ENCODE data around the gene CEP135. TPM values are rescaled to one million over a fixed set of nuclear protein-coding genes. Genes with fewer than 3 reads are reported as not detected.

CEP135 gene
- total RNA-seq, 4 donors from 2014 or later, result 6.3 to 28.1 (median 9.3) TPM

DNA sequence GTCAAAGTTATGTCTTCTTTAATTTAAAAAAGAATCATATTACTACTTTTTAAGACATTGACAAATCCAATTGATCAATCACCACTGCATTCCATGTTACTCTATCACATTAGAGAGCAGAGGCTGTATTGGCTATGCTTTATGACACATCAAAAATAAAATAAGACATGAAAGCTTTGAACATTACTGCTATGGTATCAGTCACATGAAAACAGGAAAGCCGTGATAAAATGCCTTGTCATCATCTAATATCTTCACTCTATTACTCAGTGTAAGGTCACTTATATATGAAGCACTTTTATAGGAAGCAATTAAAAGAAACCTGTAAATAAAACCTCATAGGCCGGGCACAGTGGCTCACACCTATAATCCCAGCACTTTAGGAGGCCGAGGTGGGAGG lies 27.7 kb upstream of the CEP135 start:
- Histone ChIP-seq H3K4me3 (no peak overlapping the region), H3K36me3 (no peaks in the 10 kb centered on the region), H3K9me3 (no peaks in the 10 kb centered on the region), H3K27ac (no peak overlapping the region), H3K4me1 (no peaks in the 10 kb centered on the region), H3K27me3 (no peaks in the 10 kb centered on the region)
- no peak for DNase-seq
- no peak for TF ChIP-seq POLR2A (IDR thresholded peaks at IDR 0.05)
- TF ChIP-seq, protein P1, sequence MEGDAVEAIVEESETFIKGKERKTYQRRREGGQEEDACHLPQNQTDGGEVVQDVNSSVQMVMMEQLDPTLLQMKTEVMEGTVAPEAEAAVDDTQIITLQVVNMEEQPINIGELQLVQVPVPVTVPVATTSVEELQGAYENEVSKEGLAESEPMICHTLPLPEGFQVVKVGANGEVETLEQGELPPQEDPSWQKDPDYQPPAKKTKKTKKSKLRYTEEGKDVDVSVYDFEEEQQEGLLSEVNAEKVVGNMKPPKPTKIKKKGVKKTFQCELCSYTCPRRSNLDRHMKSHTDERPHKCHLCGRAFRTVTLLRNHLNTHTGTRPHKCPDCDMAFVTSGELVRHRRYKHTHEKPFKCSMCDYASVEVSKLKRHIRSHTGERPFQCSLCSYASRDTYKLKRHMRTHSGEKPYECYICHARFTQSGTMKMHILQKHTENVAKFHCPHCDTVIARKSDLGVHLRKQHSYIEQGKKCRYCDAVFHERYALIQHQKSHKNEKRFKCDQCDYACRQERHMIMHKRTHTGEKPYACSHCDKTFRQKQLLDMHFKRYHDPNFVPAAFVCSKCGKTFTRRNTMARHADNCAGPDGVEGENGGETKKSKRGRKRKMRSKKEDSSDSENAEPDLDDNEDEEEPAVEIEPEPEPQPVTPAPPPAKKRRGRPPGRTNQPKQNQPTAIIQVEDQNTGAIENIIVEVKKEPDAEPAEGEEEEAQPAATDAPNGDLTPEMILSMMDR (IDR thresholded peaks at IDR 0.05), result no peak

DNA sequence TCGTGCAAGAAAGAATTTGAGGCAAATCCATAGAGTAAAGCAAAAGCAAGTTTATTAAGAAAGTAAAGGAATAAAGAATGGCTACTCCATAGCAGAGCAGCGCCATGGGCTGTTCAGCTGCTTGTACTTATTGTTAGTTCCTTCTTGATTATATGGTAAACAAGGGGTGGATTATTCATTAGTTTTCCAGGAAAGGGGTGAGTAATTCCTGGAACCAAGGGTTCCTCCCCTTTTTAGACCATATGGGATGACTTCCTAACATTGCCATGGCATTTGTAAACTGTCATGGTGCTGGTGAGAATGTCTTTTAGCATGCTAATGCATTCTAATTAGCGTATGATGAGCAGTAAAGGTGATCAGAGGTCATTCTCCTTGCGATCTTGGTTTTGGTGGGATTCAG lies 23.5 kb upstream of the CEP135 start:
- Histone ChIP-seq H3K4me1 (no peaks in the 10 kb centered on the region), H3K36me3 (no peaks in the 10 kb centered on the region), H3K4me3 (no peak overlapping the region), H3K27ac (no peak overlapping the region), H3K27me3 (no peaks in the 10 kb centered on the region), H3K9me3 (no peaks in the 10 kb centered on the region)
- DNase-seq, result no peak
- TF ChIP-seq, protein P1 (IDR thresholded peaks at IDR 0.05), result no peak
- TF ChIP-seq POLR2A (IDR thresholded peaks at IDR 0.05), result no peak

DNA sequence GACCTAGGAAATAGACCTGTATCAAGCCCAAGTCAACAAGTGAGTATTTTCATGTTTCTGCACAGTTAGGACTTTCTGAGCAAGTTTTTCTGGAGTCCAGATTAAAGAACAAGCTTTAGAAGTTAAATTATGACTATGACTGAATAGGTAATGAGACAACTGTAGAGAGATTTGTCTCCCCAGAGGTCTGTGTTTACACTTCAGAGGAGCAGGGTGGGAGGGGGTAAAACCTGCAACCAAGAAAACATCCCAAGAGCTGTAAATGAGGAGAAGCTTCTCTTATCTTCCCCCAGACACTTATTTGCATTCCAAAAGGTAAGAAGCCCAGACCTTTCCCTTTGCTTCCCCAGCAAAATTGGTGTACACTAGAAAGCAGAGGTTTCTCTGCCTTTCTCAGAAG lies 22.1 kb upstream of the CEP135 start:
- no peak overlapping the region for H3K27ac ChIP-seq
- H3K9me3 ChIP-seq, result no peaks in the 10 kb centered on the region
- no peak for TF ChIP-seq POLR2A (IDR thresholded peaks at IDR 0.05)
- TF ChIP-seq, protein P1 (IDR thresholded peaks at IDR 0.05), result no peak
- no peak for DNase-seq
- H3K4me1 ChIP-seq, result no peaks in the 10 kb centered on the region
- no peak overlapping the region for H3K4me3 ChIP-seq
- no peaks in the 10 kb centered on the region for H3K27me3 ChIP-seq
- no peaks in the 10 kb centered on the region for H3K36me3 ChIP-seq

DNA sequence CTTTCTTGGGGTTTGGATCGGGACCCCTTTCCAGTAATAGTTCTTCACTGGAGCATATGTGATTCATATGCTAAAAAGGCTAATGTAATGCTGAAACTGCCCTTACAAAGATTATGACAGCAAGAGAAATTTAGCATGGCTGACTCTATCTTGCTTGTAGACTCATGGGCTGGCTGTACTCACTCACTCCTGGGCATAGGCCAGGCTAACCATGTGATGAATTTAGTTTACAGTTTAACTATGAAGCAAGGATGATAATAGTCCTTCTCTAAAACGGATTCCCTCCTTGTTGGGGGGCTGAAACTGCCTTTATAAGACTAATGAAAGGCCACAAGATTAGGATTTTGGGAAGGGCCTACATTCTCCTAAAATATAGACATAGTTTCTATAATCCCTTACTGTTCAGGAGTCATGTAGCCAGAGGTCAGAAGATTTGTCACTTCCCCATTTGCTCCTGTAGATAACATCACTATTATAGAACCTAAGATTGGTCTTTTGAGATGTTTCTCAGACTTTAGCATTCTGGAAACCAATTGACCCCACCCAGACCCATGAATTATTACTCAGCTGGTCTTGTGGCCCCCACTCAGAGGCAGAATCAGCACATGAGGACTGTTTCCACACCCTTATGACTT lies 20.8 kb upstream of the CEP135 start:
- TF ChIP-seq, protein P1 (IDR thresholded peaks at IDR 0.05), result no peak
- H3K4me1 ChIP-seq, result no peaks in the 10 kb centered on the region
- no peak for DNase-seq
- no peak overlapping the region for H3K27ac ChIP-seq
- H3K4me3 ChIP-seq, result no peak overlapping the region
- no peaks in the 10 kb centered on the region for H3K36me3 ChIP-seq
- H3K27me3 ChIP-seq, result no peaks in the 10 kb centered on the region
- H3K9me3 ChIP-seq, result no peaks in the 10 kb centered on the region

DNA sequence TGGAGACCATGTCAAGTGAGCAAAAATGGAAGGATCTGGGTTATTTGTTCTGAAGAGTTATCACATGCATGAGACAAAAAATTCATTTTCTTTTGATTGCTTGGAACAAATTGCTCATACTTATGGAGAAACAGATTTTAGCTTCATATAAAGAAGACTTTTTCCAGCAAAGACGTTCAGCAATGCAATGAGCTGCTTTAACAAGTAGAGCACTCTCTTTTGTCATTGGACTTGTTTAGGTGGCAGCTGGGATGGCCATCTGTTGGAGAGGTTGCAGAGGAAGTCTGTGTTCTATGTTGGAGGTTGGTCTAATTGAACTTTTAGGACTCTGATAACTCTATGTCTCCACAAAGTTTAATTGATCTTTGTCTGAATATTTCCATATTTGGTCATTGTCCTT lies 19.9 kb upstream of the CEP135 start:
- Histone ChIP-seq H3K9me3 (no peaks in the 10 kb centered on the region), H3K36me3 (no peaks in the 10 kb centered on the region), H3K27ac (no peak overlapping the region), H3K4me1 (no peaks in the 10 kb centered on the region), H3K4me3 (no peak overlapping the region), H3K27me3 (no peaks in the 10 kb centered on the region)
- TF ChIP-seq, protein P1 (IDR thresholded peaks at IDR 0.05), result no peak
- no peak for TF ChIP-seq POLR2A (IDR thresholded peaks at IDR 0.05)
- no peak for DNase-seq

DNA sequence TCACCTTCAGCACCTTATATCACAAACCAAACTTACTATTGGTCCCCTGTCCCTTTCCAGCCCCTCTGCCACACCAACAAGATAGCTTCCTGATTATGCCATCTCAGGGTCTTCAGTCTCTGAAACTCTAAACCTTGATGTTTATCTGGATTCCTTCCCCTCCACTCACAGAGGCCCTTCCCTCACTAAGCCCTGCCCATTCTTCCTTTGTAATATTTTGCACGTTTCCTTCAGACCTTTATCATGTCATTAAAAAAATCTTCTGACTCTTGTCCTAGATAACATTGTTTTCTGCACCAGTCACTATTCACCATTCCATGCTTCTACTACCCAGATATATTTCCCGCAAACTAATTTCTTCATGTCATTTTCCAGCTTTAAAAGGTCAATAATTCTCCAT lies 17.7 kb upstream of the CEP135 start:
- Histone ChIP-seq H3K9me3 (no peaks in the 10 kb centered on the region), H3K27me3 (no peaks in the 10 kb centered on the region), H3K27ac (no peak overlapping the region), H3K36me3 (no peaks in the 10 kb centered on the region), H3K4me3 (no peak overlapping the region), H3K4me1 (no peaks in the 10 kb centered on the region)
- no peak for DNase-seq
- no peak for TF ChIP-seq POLR2A (IDR thresholded peaks at IDR 0.05)
- TF ChIP-seq, protein P1 (IDR thresholded peaks at IDR 0.05), result no peak

All from Peyer's patch (tissue), 4 donors.